GM12875 (cell line): ENCODE measurements around the gene EML1.
"Not testable (repeated sequence)": the region's sequence is repeated elsewhere in the genome, so short reads cannot be mapped to it uniquely, and the experiment has no call there.

Experiments used
- H3K4me3 ChIP-seq: one replicate; pipeline ENCODE4 v1.5.1; 2011; ENCODE audit warnings: low read depth, low read length, control low read depth
- TF ChIP-seq, protein P1 (sequence below): IDR thresholded peaks from 2 replicates; pipeline ENCODE4 v1.5.1; 2011; ENCODE audit warnings: low read depth, mild to moderate bottlenecking, control low read depth, inconsistent platforms, low read length, moderate library complexity, borderline replicate concordance; ENCODE audit not compliant: insufficient read depth

Gene EML1

GRCh38 chr14:99757331-99758070, 35.7 kb upstream of the EML1 start:
- H3K4me3 ChIP-seq, result no peak overlapping the region
- TF ChIP-seq, protein P1, sequence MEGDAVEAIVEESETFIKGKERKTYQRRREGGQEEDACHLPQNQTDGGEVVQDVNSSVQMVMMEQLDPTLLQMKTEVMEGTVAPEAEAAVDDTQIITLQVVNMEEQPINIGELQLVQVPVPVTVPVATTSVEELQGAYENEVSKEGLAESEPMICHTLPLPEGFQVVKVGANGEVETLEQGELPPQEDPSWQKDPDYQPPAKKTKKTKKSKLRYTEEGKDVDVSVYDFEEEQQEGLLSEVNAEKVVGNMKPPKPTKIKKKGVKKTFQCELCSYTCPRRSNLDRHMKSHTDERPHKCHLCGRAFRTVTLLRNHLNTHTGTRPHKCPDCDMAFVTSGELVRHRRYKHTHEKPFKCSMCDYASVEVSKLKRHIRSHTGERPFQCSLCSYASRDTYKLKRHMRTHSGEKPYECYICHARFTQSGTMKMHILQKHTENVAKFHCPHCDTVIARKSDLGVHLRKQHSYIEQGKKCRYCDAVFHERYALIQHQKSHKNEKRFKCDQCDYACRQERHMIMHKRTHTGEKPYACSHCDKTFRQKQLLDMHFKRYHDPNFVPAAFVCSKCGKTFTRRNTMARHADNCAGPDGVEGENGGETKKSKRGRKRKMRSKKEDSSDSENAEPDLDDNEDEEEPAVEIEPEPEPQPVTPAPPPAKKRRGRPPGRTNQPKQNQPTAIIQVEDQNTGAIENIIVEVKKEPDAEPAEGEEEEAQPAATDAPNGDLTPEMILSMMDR, result no peak

- no peak overlapping the region for H3K4me3 ChIP-seq
- TF ChIP-seq, protein P1, result no peak
Measured at GRCh38 chr14:99758121-99758821, 34.9 kb upstream of the EML1 start.

GRCh38 chr14:99758872-99759545, 34.2 kb upstream of the EML1 start:
- H3K4me3 ChIP-seq, result no peak overlapping the region
- TF ChIP-seq, protein P1, result no peak

GRCh38 chr14:99759546-99759925, 33.7 kb upstream of the EML1 start:
- TF ChIP-seq, protein P1, result no peak
- no peak overlapping the region for H3K4me3 ChIP-seq

DNA sequence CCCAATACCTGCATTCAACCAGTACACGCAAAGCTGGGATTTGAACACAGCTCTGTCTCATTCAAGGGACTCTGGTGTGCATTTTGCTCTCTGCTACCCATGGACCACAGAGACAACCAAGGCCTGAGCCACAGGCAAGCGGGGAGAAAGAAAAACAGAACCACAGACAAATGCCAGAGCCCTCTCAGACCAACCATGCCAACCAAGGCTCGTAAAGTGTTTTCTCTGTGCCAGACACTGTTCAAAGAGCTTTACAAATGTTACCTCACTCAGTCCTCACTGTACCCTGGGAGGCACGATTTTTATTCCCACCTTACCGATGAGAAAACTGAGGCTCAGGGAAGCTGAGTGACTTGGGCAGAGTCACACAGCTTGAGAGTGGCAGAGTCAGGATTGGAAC, 32.4 kb upstream of the EML1 start:
- H3K4me3 ChIP-seq, result no peak overlapping the region
- TF ChIP-seq, protein P1, result no peak

DNA sequence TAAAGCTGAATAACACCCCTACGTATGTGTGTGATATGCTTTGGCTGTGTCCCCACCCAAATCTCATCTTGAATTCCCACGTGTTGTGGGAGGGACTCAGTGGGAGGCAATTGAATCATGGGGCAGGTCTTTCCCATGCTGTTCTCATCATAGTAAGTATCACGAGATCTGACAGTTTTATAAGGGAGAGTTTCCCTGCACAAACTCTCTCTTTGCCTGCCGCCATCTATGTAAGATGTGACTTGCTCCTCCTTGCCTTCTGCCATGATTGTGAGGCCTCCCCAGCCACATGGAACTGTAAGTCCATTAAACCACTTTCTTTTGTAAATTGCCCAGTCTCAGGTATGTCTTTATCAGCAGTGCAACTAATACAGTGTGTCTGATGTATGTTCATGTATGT, 30.3 kb upstream of the EML1 start:
- not testable (repeated sequence) for H3K4me3 ChIP-seq

DNA sequence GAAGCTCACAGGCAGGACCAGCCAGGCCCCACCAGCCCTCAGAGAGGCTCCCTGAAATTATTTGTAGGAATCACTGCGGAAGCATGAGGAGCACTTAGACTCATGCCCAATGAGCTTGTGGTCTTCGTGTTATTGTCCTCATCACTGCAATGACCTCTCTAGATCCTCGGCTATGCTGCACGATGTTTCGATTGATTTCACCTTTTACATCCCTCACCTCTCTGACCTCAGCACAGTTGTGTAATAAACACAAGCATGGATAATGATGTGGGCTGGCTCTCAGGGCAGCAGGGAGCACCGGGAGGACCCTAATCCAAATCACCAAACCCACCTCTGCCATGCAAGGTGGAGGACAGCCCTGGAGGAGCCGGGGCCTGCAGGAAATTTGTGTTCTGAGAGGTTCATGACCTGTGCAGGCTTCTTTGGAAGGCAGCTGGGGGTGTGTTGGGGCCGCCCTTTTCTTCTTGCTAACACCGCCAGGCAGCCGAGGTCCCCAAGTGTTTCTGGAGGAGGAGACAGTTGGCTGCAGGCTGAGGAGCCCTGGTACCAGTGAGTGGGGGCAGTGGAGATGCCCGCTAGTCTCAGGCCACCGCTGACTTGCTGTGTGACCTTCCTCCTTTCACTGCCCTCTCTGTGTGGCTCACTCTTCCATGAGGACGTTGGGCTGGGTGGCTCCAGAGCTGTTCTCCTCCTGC, 29.5 kb upstream of the EML1 start:
- TF ChIP-seq, protein P1, result no peak
- H3K4me3 ChIP-seq, result no peak overlapping the region
